ENCODE measurements around the gene DAGLB. TPM values are rescaled to one million over a fixed set of nuclear protein-coding genes. Genes with fewer than 3 reads are reported as not detected.

The DAGLB gene, protein sequence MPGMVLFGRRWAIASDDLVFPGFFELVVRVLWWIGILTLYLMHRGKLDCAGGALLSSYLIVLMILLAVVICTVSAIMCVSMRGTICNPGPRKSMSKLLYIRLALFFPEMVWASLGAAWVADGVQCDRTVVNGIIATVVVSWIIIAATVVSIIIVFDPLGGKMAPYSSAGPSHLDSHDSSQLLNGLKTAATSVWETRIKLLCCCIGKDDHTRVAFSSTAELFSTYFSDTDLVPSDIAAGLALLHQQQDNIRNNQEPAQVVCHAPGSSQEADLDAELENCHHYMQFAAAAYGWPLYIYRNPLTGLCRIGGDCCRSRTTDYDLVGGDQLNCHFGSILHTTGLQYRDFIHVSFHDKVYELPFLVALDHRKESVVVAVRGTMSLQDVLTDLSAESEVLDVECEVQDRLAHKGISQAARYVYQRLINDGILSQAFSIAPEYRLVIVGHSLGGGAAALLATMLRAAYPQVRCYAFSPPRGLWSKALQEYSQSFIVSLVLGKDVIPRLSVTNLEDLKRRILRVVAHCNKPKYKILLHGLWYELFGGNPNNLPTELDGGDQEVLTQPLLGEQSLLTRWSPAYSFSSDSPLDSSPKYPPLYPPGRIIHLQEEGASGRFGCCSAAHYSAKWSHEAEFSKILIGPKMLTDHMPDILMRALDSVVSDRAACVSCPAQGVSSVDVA
- polyA plus RNA-seq (2011; rRNA removed): 23.1 and 25.3 TPM in 2 replicates
- 34.4 and 39.1 TPM in 2 replicates for polyA minus RNA-seq (2011; rRNA and poly(A)+ RNA removed)

DNA sequence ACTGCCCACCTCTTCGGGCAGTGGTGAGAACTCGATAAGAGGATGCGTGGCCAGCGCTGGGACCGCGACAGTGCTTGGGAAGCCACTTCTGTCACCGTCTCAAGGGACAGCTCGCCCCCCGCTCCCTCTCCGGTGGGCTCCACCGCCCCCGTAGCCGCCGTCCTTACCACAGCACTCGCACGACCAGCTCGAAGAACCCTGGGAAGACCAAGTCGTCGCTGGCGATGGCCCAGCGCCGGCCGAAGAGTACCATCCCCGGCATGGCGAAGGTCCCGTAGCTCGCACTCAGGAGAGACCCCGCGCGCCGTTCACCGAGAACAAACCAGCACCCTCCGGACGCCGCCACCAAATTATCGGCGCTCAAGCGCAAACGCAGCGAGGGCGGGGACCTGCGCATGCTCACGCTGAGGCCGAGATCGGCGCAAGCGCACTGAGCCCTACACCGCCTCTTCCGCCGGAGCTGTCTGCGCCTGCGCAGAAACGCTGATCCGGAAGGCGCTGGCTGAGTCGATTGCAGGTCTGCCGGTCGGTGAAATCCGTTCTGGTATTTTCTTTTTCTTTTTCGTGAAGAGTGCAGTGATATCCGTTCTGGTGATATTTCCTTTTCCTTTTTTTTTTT lies at the start of gene DAGLB:
TSS of gene DAGLB (minus strand) at position 374 of the 619 bp plus-strand sequence. CDS start at position 262, 112 bp downstream.
- H3K27me3 ChIP-seq (ENCODE audit: control insufficient read depth, insufficient read depth, low read length): no peaks in the 10 kb centered on the region
- ChIA-PET CTCF (interaction anchor here (1.3 kb wide), 1 partner anchor 8 kb away, joined by 3 read pairs; no protein-coding TSS in a partner anchor), POLR2A (interaction anchor here (0.5 to 0.7 kb wide), 9 partner anchors 17 to 763 kb away, joined by 3 to 11 read pairs (median 6); no protein-coding TSS in a partner anchor)
- peak; percentile 82 for DNase-seq (ENCODE audit: low read depth, low spot score)
- peak within 1 kb of the TSS; percentile 90 for H3K27ac ChIP-seq (ENCODE audit: low read depth, low read length)
- TF ChIP-seq, protein P1, sequence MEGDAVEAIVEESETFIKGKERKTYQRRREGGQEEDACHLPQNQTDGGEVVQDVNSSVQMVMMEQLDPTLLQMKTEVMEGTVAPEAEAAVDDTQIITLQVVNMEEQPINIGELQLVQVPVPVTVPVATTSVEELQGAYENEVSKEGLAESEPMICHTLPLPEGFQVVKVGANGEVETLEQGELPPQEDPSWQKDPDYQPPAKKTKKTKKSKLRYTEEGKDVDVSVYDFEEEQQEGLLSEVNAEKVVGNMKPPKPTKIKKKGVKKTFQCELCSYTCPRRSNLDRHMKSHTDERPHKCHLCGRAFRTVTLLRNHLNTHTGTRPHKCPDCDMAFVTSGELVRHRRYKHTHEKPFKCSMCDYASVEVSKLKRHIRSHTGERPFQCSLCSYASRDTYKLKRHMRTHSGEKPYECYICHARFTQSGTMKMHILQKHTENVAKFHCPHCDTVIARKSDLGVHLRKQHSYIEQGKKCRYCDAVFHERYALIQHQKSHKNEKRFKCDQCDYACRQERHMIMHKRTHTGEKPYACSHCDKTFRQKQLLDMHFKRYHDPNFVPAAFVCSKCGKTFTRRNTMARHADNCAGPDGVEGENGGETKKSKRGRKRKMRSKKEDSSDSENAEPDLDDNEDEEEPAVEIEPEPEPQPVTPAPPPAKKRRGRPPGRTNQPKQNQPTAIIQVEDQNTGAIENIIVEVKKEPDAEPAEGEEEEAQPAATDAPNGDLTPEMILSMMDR (IDR thresholded peaks at IDR 0.05; ENCODE audit: low read depth, low read length): no peak
- H3K9me3 ChIP-seq (ENCODE audit: control insufficient read depth, insufficient read depth, low read length): no peaks in the 10 kb centered on the region; the same call in 1 of the 2 replicates
- peak within 1 kb of the TSS; percentile 98 for H3K4me3 ChIP-seq (ENCODE audit: low read depth, low read length)

DNA sequence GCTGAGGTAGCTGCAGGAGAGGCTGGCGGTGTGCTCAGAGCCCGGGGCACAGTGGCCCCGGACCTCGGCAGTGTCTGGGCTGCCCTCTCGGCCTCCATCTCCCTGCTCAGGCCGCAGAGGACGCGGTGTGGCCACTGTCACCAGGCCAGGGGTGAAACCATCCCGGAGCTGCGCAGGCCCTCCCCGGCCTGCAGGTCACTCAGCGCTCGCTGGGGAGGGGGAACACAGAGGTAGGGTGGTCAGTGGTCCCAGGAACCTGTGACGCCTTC lies 49.8 kb upstream of the DAGLB start:
- Histone ChIP-seq H3K4me3 (ENCODE audit: low read depth, low read length) (no peak overlapping the region), H3K27me3 (ENCODE audit: control insufficient read depth, insufficient read depth, low read length) (peaks cover 9% of the 10 kb centered on the region), H3K27ac (ENCODE audit: low read depth, low read length) (no peak overlapping the region), H3K9me3 (ENCODE audit: control insufficient read depth, insufficient read depth, low read length) (no peaks in the 10 kb centered on the region; the same call in 1 of the 2 replicates)
- CTCF ChIA-PET: no interaction called here
- TF ChIP-seq, protein P1 (IDR thresholded peaks at IDR 0.05; ENCODE audit: low read depth, low read length): no peak
- DNase-seq (ENCODE audit: low read depth, low spot score): no peak
- POLR2A ChIA-PET: no interaction called here

DNA sequence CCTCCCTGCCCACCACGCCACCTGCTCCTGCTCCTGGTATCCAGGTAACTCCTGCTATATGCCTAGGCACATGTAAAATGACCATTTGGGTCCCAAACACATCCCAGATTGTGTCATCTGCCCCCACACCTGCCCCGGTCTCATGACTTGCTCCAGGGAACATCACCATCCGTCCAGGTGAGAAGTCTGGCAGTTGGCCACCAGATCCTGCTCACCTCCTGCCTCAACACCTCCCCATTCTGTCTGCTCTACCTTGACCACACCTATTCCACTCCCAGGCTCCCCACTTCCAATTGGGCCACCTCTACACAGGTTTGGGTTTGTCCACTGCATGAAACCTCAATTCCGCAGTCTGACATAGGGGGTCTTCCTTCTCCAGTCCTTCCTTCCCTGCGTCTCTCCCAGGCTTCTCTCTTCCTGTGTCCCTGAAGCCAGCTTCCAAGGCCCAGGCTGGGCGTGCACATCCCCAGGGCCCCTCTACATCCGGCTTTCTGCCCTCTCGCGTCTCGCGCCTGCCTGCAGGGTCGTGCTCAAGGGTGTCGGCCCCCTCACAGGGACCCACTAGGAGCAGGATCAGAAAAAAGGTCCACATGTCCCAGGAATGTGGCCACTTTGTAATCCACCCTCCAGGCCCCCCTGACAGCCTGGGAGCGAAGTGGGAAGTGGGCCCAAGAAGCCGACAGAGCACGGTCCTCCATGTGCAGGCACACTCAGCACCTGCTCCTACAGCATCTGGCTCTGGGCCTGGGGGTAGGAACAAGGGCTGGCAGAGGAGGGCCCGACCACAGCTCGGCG lies 49.3 kb upstream of the DAGLB start:
- TF ChIP-seq, protein P1 (IDR thresholded peaks at IDR 0.05; ENCODE audit: low read depth, low read length): no peak
- no peak for DNase-seq (ENCODE audit: low read depth, low spot score)
- Histone ChIP-seq H3K27ac (ENCODE audit: low read depth, low read length) (no peak overlapping the region), H3K4me3 (ENCODE audit: low read depth, low read length) (no peak overlapping the region), H3K9me3 (ENCODE audit: control insufficient read depth, insufficient read depth, low read length) (no peaks in the 10 kb centered on the region; the same call in 1 of the 2 replicates), H3K27me3 (ENCODE audit: control insufficient read depth, insufficient read depth, low read length) (peaks cover 10% of the 10 kb centered on the region)
- ChIA-PET CTCF (interaction anchor here (1.1 kb wide), 1 partner anchor 20 kb away, joined by 7 read pairs; no protein-coding TSS in a partner anchor), POLR2A (no interaction called here)

DNA sequence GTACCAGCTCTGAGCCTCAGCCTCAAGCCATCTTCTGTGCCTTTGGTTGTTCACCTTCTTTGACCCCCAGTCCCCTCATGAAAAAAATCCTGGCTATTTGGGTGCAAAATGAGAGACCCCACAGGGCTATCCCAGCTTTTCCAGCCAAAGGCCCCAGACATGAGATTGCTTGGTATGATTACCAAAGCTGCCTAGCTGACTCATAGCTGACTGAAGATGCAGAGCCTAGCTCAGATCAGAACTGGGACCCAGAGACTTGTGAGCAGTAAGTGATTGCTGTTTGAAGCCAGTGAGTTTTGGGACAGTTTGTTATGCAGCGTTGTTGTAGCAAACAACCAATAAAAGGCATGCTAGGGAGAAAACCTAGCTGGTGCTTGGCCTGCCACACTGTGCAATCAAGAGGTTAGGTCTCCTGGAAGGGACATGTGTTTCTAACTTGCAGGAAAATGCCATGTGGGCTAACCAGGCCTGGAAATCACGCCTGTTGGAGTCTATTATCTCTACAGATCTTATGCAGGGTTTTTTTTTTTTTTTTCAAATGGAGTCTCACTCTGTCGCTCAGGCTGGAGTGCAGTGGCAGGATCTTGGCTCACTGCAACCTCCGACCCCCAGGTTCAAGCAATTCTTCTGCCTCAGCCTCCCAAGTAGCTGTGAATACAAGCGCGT lies 48.0 kb upstream of the DAGLB start:
- CTCF ChIA-PET: interaction anchor here (1.1 kb wide), 1 partner anchor 21 kb away, joined by 7 read pairs; no protein-coding TSS in a partner anchor
- no peak overlapping the region for H3K4me3 ChIP-seq (ENCODE audit: low read depth, low read length)
- no peak overlapping the region for H3K27ac ChIP-seq (ENCODE audit: low read depth, low read length)
- TF ChIP-seq, protein P1 (IDR thresholded peaks at IDR 0.05; ENCODE audit: low read depth, low read length): no peak
- H3K27me3 ChIP-seq (ENCODE audit: control insufficient read depth, insufficient read depth, low read length): peaks cover 11% of the 10 kb centered on the region
- H3K9me3 ChIP-seq (ENCODE audit: control insufficient read depth, insufficient read depth, low read length): no peaks in the 10 kb centered on the region
- POLR2A ChIA-PET: interaction anchor here (0.6 to 0.8 kb wide), 2 partner anchors 10 to 22 kb away, joined by 3 to 7 read pairs; no protein-coding TSS in a partner anchor
- DNase-seq (ENCODE audit: low read depth, low spot score): no peak
